Immature natural killer cell (primary cell): ENCODE measurements around the gene SLC25A12. TPM values are rescaled to one million over a fixed set of nuclear protein-coding genes. Genes with fewer than 3 reads are reported as not detected.

Experiments used
- DNase-seq, 3 donors: peaks; one replicate each; pipeline ENCODE4 v3.0.0; 2022; ENCODE audit warnings: mixed read lengths in 1 of 3
- H3K27ac Mint-ChIP-seq, 6 donors: one replicate each; pipeline ENCODE4 v1.8.0; 2020; ENCODE audit warnings: mixed read lengths in 6 of 6, mild to moderate bottlenecking in 5 of 6, inconsistent platforms in 4 of 6, moderate library complexity in 3 of 6
- H3K27me3 Mint-ChIP-seq, 3 donors: one replicate each; pipeline ENCODE4 v1.8.0; 2020 to 2021; ENCODE audit warnings: low read depth in 3 of 3, mild to moderate bottlenecking in 3 of 3, mixed read lengths in 3 of 3, moderate library complexity in 3 of 3, inconsistent platforms in 1 of 3
- H3K36me3 Mint-ChIP-seq, 3 donors: one replicate each; pipeline ENCODE4 v1.8.0; 2020; ENCODE audit warnings: mixed read lengths in 3 of 3, inconsistent platforms in 2 of 3, mild to moderate bottlenecking in 2 of 3
- H3K4me1 Mint-ChIP-seq, 2 donors: one replicate each; pipeline ENCODE4 v1.8.0; 2020; ENCODE audit warnings: inconsistent platforms in 2 of 2, mild to moderate bottlenecking in 2 of 2, mixed read lengths in 2 of 2, moderate library complexity in 1 of 2
- H3K4me3 Mint-ChIP-seq, 5 donors: one replicate each; pipeline ENCODE4 v1.8.0; 2020; ENCODE audit warnings: mild to moderate bottlenecking in 5 of 5, mixed read lengths in 5 of 5, inconsistent platforms in 3 of 5, moderate library complexity in 3 of 5
- H3K9me3 Mint-ChIP-seq, 6 donors: one replicate each; pipeline ENCODE4 v1.8.0; 2020; ENCODE audit warnings: mild to moderate bottlenecking in 6 of 6, mixed read lengths in 6 of 6, inconsistent platforms in 4 of 6, moderate library complexity in 3 of 6
- polyA plus RNA-seq, 3 donors: library from polyadenylated mRNA; unstranded; fragments of 300-500 nt; fragmentation: Illumina TruSeq; gene quantifications; one replicate each; pipeline ENCODE4 v1.2.3, GENCODE V29; 2021

Gene SLC25A12, protein sequence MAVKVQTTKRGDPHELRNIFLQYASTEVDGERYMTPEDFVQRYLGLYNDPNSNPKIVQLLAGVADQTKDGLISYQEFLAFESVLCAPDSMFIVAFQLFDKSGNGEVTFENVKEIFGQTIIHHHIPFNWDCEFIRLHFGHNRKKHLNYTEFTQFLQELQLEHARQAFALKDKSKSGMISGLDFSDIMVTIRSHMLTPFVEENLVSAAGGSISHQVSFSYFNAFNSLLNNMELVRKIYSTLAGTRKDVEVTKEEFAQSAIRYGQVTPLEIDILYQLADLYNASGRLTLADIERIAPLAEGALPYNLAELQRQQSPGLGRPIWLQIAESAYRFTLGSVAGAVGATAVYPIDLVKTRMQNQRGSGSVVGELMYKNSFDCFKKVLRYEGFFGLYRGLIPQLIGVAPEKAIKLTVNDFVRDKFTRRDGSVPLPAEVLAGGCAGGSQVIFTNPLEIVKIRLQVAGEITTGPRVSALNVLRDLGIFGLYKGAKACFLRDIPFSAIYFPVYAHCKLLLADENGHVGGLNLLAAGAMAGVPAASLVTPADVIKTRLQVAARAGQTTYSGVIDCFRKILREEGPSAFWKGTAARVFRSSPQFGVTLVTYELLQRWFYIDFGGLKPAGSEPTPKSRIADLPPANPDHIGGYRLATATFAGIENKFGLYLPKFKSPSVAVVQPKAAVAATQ
- polyA plus RNA-seq = 10 to 100 TPM; 14.1 to 19.8 (median 19.2) TPM

DNA sequence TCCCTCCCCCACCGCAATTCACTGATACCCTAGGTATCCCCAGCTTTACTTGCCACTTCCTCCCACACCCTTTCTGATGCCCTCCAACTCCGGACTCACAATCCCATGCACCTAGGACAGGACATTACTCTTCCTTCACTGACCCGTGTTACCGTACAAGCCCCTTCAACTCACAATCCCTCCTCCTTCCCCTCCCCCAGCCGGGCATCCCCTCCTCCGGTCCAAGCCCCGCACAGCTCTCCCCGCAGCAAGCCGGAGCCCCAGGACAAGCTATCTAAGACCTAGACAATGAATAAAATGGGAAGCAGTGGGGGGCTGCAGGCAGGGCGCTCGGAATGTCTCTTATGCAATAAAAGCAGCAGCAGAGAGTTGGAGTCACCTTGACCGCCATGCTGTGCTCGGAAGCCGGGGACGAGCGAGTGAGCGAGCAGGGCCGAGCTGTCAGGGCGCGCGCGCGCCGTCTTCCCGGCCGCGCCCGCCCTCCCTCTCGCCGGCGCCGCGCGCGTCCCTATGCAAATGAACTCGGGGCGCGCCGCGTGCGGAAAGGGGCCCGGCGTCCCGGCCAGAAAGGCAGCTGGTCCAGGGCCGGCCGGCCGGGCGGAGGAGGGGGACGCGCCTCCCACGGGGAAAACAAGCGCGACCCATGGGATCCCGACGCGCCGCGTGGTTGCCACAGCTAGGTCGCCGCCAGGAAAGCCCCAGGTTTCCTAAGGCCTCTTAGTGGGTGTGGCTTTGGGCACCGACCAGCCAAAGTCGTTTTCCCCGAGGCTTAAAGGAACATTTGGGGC lies at the start of gene SLC25A12:
TSS of gene SLC25A12 (minus strand) at position 421 of the 788 bp plus-strand sequence. CDS start at position 391, 30 bp downstream.
- DNase-seq = peak; percentile 61 to 71 (median 70)
- Mint-ChIP-seq H3K4me1 (peaks cover 22 to 37% of the 10 kb centered on the region in 2 donors), H3K4me3 (peak within 1 kb of the TSS; percentile 90 to 99 (median 95)), H3K27ac (peak within 1 kb of the TSS; percentile 81 to 89 (median 83)), H3K36me3 (peaks cover 0 to 6% (median 3%) of the 10 kb centered on the region in 3 donors), H3K27me3 (peaks cover 1 to 12% (median 4%) of the 10 kb centered on the region in 3 donors), H3K9me3 (peaks cover 0 to 1% (median 0%) of the 10 kb centered on the region in 6 donors)

DNA sequence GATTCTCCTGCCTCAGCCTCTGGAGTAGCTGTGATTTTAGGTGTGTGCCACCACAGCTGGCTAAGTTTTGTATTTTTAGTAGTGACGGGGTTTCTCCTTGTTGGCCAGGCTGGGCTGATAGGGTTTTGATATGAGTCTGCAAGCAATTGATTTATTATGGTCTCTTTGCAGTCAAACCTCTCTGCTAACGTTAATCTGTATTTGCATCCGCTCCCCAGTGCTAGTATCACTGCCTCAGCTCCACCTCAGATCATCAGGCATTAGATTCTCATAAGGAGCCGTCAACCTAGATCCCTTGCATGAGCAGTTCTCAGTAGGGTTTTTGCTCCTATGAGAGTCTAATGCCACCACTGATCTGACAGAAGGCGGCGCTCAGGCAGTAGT lies 47.3 kb upstream of the SLC25A12 start:
- no peak overlapping the region for H3K27ac Mint-ChIP-seq
- H3K4me1 Mint-ChIP-seq = peaks cover 33 to 57% of the 10 kb centered on the region in 2 donors
- no peak overlapping the region for H3K4me3 Mint-ChIP-seq
- H3K9me3 Mint-ChIP-seq = no peaks in the 10 kb centered on the region
- DNase-seq = no peak
- H3K36me3 Mint-ChIP-seq = no peaks in the 10 kb centered on the region
- peaks cover 0 to 3% (median 0%) of the 10 kb centered on the region in 3 donors for H3K27me3 Mint-ChIP-seq

DNA sequence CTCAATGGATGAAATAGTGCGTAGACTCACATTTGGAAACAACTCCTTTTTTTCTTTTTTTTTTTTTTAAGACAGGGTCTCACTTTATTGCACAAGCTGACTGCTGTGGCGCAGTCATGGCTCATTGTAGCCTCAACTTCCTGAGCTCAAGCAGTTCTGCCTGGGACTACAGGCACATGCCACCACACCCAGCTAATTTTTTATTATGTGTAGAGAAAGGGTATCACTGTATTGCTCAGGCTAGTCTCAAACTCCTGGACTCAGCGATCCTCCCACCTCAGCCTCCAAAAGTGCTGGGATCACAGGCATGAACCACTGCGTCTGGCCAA lies 45.7 kb upstream of the SLC25A12 start:
- Mint-ChIP-seq H3K4me1 (peaks cover 39 to 60% of the 10 kb centered on the region in 2 donors), H3K4me3 (peak overlapping the region in 2 of 5 donors; percentile 19 to 28), H3K36me3 (no peaks in the 10 kb centered on the region), H3K9me3 (no peaks in the 10 kb centered on the region), H3K27ac (peak overlapping the region in 5 of 6 donors; percentile 43 to 85 (median 68)), H3K27me3 (peaks cover 0 to 5% (median 0%) of the 10 kb centered on the region in 3 donors)
- peak in 1 of 3 donors; percentile 8 for DNase-seq

DNA sequence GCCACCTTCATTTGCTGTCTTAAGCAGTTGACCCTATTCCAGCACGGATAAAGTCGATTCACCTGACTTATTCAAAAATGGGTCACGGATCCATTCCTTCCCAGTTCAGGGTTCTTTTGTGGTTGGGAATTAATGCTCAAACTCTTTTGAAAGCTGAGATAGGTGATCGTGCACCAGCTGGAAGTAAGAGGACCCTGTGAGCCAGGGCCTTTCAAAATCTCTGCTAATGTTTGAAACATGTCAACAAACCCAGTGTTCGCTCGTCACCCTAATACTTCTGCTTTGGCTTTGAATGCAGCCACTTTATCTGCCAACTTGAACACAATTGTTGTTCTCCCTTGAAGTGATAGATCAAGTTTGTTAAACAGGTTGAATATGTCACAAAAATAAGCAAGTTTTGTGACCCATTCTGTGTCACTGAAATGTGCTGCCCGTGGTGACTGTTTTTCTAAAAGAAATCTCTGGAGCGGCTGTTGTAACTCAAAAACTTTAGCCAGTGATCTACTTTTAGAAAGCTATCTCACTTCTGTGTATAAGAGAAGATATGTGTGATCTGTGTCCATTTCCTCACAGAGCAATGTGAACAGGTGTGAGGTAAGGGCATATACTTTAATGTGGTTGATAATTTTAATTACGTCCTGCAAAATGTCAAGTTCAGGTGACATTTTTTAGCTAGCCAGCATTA lies 45.2 kb upstream of the SLC25A12 start:
- Mint-ChIP-seq H3K27me3 (peaks cover 0 to 6% (median 0%) of the 10 kb centered on the region in 3 donors), H3K4me3 (peak overlapping the region in 1 of 5 donors; percentile 28), H3K27ac (peak overlapping the region; percentile 43 to 85 (median 70)), H3K9me3 (no peaks in the 10 kb centered on the region), H3K4me1 (peaks cover 38 to 60% of the 10 kb centered on the region in 2 donors), H3K36me3 (peaks cover under 1 to 3% (median 3%) of the 10 kb centered on the region in 3 donors)
- DNase-seq = no peak

DNA sequence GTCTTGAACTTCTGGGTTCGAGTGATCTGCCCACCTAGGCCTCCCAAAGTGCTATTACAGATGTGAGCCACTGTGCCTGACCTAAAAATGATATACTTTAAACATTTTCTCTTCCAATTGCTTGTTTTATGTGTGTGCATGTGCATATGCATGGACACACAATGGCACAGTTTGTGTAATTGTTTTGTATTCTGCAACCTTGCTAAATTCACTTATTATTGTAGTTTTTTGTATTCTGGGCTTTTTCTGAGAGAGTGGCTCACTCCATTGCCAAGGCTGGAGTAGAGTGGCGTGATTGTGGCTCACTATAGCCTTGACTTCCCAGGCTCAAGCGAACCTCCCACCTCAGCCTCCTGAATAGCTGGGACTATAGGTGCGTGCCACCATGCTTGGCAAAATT lies 36.3 kb upstream of the SLC25A12 start:
- no peak for DNase-seq
- Mint-ChIP-seq H3K27ac (peak overlapping the region in 1 of 6 donors; percentile 49), H3K9me3 (no peaks in the 10 kb centered on the region), H3K27me3 (peaks cover 0 to 1% (median 0%) of the 10 kb centered on the region in 3 donors), H3K4me3 (no peak overlapping the region), H3K4me1 (peaks cover 31 to 63% of the 10 kb centered on the region in 2 donors), H3K36me3 (peaks cover 6 to 28% (median 11%) of the 10 kb centered on the region in 3 donors)

DNA sequence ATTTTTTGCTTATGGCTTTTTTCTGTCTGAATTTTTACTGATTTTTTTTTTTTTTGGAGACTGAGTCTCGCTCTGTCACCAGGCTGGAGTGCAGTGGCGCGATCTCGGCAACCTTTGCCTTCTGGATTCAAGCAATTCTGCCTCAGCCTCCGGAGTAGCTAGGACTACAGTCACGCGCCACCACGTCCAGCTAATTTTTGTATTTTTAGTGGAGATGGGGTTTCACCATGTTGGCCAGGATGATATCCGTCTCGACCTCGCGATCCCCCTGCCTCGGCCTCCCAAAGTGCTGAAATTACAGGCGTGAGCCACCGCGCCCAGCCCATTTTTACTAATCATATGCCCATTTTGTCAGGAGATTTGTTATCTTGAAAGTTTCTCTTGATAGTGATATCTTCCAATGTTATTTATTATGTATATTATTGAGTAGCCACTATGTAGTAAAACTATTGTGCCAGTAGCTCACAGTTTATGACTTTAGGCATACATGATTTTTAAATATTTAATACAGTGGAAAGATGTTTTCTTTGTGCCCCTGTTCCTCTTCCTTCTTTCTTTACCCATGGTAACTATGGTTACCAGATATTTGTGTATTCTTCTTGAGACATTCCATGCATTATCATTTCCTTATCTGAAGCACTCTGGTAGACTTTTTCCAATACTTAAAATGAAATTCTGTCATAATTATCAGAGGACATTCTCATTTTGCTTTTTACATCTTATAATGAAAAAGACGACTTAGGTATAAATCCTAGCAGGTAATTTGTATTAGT lies 30.3 kb upstream of the SLC25A12 start:
- Mint-ChIP-seq H3K9me3 (no peaks in the 10 kb centered on the region), H3K36me3 (peaks cover 0 to 15% (median 6%) of the 10 kb centered on the region in 3 donors)

DNA sequence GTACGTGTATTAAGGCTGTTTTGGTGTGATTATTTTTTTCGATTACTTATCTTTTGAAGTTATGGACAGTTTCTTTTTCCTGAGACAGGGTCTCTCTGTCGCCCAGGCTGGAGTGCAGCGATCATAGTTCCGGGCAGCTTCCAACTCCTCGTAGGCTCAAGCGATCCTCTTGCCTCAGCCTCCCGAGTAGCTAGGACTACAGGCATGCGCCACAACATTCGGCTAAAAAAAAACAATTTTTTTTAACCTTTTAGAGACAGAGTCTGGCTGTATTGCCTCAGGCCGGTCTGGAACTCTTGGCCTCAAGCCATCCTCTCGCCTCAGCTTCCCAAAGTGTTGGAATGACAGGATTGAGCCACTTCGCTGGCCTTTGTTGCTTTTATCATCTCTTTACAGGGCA lies 29.2 kb upstream of the SLC25A12 start:
- DNase-seq = no peak
- Mint-ChIP-seq H3K27ac (peak overlapping the region; percentile 94 to 100 (median 98)), H3K4me1 (peaks cover 34 to 52% of the 10 kb centered on the region in 2 donors), H3K27me3 (peaks cover 0 to 7% (median 3%) of the 10 kb centered on the region in 3 donors), H3K4me3 (peak overlapping the region; percentile 96 to 100 (median 100)), H3K9me3 (no peaks in the 10 kb centered on the region), H3K36me3 (peaks cover 0 to 9% (median 6%) of the 10 kb centered on the region in 3 donors)

More for the DNA sequence above, 30.3 kb upstream of the SLC25A12 start:
- peak overlapping the region; percentile 69 to 100 (median 98) for H3K27ac Mint-ChIP-seq
- DNase-seq = no peak
- peaks cover 0 to 7% (median 3%) of the 10 kb centered on the region in 3 donors for H3K27me3 Mint-ChIP-seq
- peak overlapping the region; percentile 47 to 100 (median 100) for H3K4me3 Mint-ChIP-seq
- peaks cover 42 to 64% of the 10 kb centered on the region in 2 donors for H3K4me1 Mint-ChIP-seq

DNA sequence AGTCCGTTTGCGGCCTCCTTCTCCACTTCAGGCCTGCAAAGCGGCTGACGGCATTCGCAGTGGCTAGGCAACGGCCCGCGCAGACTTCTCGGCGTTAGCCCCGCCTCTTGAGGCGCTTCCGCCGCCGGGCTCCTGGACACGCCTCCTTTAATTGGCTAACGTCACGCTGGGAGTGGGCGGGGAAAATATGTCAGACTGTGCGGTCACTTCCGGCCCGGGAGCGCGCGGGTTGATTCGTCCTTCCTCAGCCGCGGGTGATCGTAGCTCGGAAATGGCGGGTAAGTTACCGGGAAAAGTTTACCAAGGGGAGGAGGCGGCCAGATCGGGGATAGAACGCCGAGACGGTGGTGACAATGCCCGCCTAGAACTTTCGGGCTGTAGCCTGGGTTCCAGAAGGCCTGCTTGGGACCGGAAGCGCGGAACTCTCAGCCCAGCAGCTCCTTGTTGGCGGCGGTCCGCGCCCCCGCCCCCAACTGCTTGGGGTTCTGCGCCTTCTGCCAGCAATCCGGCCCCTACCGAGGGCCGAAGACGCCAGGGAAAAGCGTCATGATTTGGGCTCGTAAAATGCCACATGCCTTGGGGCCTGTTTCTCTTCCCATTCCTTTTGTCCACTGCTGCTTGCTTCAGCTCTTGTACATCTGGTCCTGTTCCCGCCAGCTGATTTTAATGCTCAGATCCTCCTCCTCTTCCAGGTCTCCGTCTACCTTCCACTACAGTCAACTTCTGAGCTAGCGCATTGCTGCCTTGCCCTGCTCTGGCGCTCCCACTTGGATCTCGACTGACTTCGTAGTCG lies 28.4 kb upstream of the SLC25A12 start, which contains the start of gene HAT1:
TSS of gene HAT1 (plus strand) at position 232 of the 793 bp plus-strand sequence. CDS start at position 272, 40 bp downstream.
- Mint-ChIP-seq H3K4me1 (peaks cover 31 to 49% of the 10 kb centered on the region in 2 donors), H3K27me3 (peaks cover 0 to 7% (median 3%) of the 10 kb centered on the region in 3 donors), H3K4me3 (peak within 1 kb of the TSS; percentile 96 to 100 (median 100)), H3K36me3 (peaks cover 0 to 9% (median 6%) of the 10 kb centered on the region in 3 donors), H3K9me3 (no peaks in the 10 kb centered on the region), H3K27ac (peak within 1 kb of the TSS; percentile 94 to 100 (median 98))
- peak; percentile 97 to 98 (median 97) for DNase-seq

DNA sequence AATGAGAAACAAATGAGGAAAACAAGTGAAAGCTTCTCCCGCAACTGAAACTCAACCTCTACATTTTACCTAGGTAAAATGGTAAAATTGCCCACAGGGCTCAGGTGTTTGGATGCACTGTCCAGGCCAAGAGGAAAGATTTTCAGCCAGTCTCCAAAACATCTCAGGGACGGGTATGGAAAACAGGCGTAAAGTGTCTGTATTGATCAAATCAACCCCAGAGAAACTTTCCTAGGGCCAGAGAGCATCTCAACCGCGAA lies 27.9 kb upstream of the SLC25A12 start:
- Mint-ChIP-seq H3K9me3 (no peaks in the 10 kb centered on the region), H3K36me3 (peaks cover 0 to 5% (median 2%) of the 10 kb centered on the region in 3 donors), H3K4me3 (peak overlapping the region; percentile 96 to 100 (median 100)), H3K4me1 (peaks cover 28 to 44% of the 10 kb centered on the region in 2 donors), H3K27ac (peak overlapping the region; percentile 94 to 100 (median 98)), H3K27me3 (peaks cover 0 to 7% (median 3%) of the 10 kb centered on the region in 3 donors)
- DNase-seq = no peak

DNA sequence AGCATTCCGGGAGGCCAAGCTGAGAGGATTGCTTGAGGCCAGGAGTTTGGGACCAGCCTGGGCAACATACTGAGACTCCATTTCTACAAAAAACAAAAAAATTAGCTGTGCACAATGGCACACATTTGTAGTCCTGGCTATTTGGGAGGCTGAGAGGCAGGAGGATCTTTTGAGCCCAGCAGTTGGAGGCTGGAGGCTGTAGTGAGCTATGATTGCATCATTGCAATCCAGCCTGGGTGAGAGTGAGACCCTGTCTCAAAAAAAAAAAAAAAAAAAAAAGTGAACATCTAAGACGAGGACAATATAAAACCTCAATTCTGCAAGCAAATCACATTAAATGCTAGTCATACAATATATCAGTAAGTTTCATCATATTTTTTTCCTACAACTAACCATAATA lies 25.4 kb upstream of the SLC25A12 start:
- peaks cover 0 to 7% (median 3%) of the 10 kb centered on the region in 3 donors for H3K27me3 Mint-ChIP-seq
- peaks cover 23 to 28% of the 10 kb centered on the region in 2 donors for H3K4me1 Mint-ChIP-seq
- H3K36me3 Mint-ChIP-seq = no peaks in the 10 kb centered on the region
- no peak overlapping the region for H3K27ac Mint-ChIP-seq
- H3K4me3 Mint-ChIP-seq = no peak overlapping the region
- DNase-seq = no peak
- no peaks in the 10 kb centered on the region for H3K9me3 Mint-ChIP-seq

DNA sequence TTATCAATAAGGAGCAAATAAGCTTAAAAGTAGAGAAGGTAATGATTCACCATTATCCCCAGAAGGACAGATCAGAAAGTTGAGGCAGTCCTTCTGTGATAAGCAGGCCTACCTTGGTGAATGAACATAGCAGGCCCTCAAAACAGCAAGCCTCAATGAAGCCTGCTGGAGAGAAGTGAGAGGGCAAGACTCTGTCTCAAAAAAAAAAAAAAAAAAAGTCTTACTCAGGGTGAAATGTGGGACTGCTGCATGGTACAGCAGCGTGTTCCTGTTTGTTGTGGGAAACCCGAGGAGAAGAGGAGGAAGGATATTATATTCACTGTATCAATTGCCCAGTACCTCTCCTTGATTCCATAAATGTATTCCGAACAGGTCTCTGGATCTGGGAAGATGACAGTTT lies 19.5 kb upstream of the SLC25A12 start:
- Mint-ChIP-seq H3K27me3 (peaks cover 0 to 4% (median 0%) of the 10 kb centered on the region in 3 donors), H3K9me3 (no peaks in the 10 kb centered on the region), H3K27ac (no peak overlapping the region), H3K4me3 (no peak overlapping the region), H3K4me1 (no peaks in the 10 kb centered on the region), H3K36me3 (no peaks in the 10 kb centered on the region)
- DNase-seq = no peak

DNA sequence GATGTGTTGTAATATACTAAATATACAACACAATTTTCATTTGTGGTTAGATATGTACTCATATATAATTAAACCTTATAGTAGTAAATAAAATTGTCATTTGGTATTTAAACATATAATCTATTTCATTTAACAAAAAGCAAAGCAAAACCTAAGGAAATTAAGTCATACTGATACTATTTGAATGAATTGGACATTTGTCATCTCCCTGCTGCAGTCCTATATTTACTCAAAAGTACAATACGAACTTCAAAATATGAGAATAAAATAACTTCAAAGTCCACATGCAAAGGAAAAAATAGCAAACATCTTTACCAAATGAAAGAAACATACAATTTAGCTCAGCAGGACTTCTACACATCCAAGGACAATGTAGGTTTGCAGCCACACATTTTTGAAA lies 16.4 kb upstream of the SLC25A12 start:
- Mint-ChIP-seq H3K9me3 (no peaks in the 10 kb centered on the region), H3K4me1 (no peaks in the 10 kb centered on the region), H3K36me3 (no peaks in the 10 kb centered on the region), H3K27ac (no peak overlapping the region), H3K4me3 (no peak overlapping the region), H3K27me3 (peaks cover 0 to 4% (median 1%) of the 10 kb centered on the region in 3 donors)
- no peak for DNase-seq
